ENCODE data around the gene PTH1R. TPM values are rescaled to one million over a fixed set of nuclear protein-coding genes. Genes with fewer than 3 reads are reported as not detected.

Gene PTH1R
- total RNA-seq, 1 donor from 2014 or later = 0.29 TPM

GRCh38 chr3:46876313-46877300 lies 914 bp upstream of the PTH1R start:
- H3K4me1 Mint-ChIP-seq (ENCODE audit: low read depth, unreplicated experiment) = no peaks in the 10 kb centered on the region
- no peak overlapping the region for H3K27ac Mint-ChIP-seq (ENCODE audit: unreplicated experiment)
- peaks cover 10% of the 10 kb centered on the region for H3K27me3 Mint-ChIP-seq (ENCODE audit: unreplicated experiment)
- DNase-seq = no peak
- no peak overlapping the region for H3K4me3 Mint-ChIP-seq (ENCODE audit: unreplicated experiment)
- H3K9me3 Mint-ChIP-seq (ENCODE audit: unreplicated experiment) = peaks cover 2% of the 10 kb centered on the region
- no peaks in the 10 kb centered on the region for H3K36me3 Mint-ChIP-seq (ENCODE audit: unreplicated experiment)
- no peak for TF ChIP-seq CTCF (IDR thresholded peaks at IDR 0.05; ENCODE audit: partially characterized antibody, unreplicated experiment)

- Mint-ChIP-seq H3K27ac (ENCODE audit: unreplicated experiment) (no peak overlapping the region), H3K36me3 (ENCODE audit: unreplicated experiment) (no peaks in the 10 kb centered on the region), H3K9me3 (ENCODE audit: unreplicated experiment) (no peaks in the 10 kb centered on the region), H3K4me3 (ENCODE audit: unreplicated experiment) (no peak overlapping the region), H3K27me3 (ENCODE audit: unreplicated experiment) (peaks cover 8% of the 10 kb centered on the region), H3K4me1 (ENCODE audit: low read depth, unreplicated experiment) (no peaks in the 10 kb centered on the region)
- DNase-seq = no peak
- TF ChIP-seq CTCF (IDR thresholded peaks at IDR 0.05; ENCODE audit: partially characterized antibody, unreplicated experiment) = no peak
Observed at GRCh38 chr3:46878781-46879436, 1.4 kb downstream of the PTH1R start.

- Mint-ChIP-seq H3K9me3 (ENCODE audit: unreplicated experiment) (no peaks in the 10 kb centered on the region), H3K4me3 (ENCODE audit: unreplicated experiment) (no peak overlapping the region), H3K27me3 (ENCODE audit: unreplicated experiment) (peaks cover 17% of the 10 kb centered on the region), H3K36me3 (ENCODE audit: unreplicated experiment) (no peaks in the 10 kb centered on the region), H3K27ac (ENCODE audit: unreplicated experiment) (no peak overlapping the region), H3K4me1 (ENCODE audit: low read depth, unreplicated experiment) (peaks cover 1% of the 10 kb centered on the region)
- DNase-seq = no peak
- TF ChIP-seq CTCF (IDR thresholded peaks at IDR 0.05; ENCODE audit: partially characterized antibody, unreplicated experiment) = no peak
Observed at GRCh38 chr3:46880884-46881595, 3.5 kb downstream of the PTH1R start.

- peak; percentile 57 for DNase-seq
- Mint-ChIP-seq H3K9me3 (ENCODE audit: unreplicated experiment) (no peaks in the 10 kb centered on the region), H3K4me1 (ENCODE audit: low read depth, unreplicated experiment) (peaks cover 1% of the 10 kb centered on the region), H3K27me3 (ENCODE audit: unreplicated experiment) (peaks cover 17% of the 10 kb centered on the region), H3K27ac (ENCODE audit: unreplicated experiment) (no peak overlapping the region), H3K4me3 (ENCODE audit: unreplicated experiment) (peak overlapping the region; percentile 73), H3K36me3 (ENCODE audit: unreplicated experiment) (no peaks in the 10 kb centered on the region)
- no peak for TF ChIP-seq CTCF (IDR thresholded peaks at IDR 0.05; ENCODE audit: partially characterized antibody, unreplicated experiment)
Observed at GRCh38 chr3:46881596-46882376, 4.3 kb downstream of the PTH1R start.
